Activated CD8-positive, alpha-beta T cell treated with anti-CD3 and anti-CD28 coated beads for 36 hours (primary cell): ENCODE data around the gene RBFOX2. TPM values are rescaled to one million over a fixed set of nuclear protein-coding genes. Genes with fewer than 3 reads are reported as not detected.

ENCODE experiments used
- ATAC-seq: fragments of 200-7000 bp; cut with Tn5 transposase; one replicate; pipeline ENCODE4 v1.10.0; 2021; ENCODE audit warnings: mild to moderate bottlenecking, moderate library complexity
- CTCF ChIA-PET: fragments of 350-600 bp; sonication (Branson Sonifier 250); formaldehyde crosslinking; loops from one replicate; lab custom pipeline; 2021; ENCODE audit warnings: antibody characterized with exemption; lab: Charles Lee
- POLR2A ChIA-PET: fragments of 350-600 bp; sonication (Branson Sonifier 250); formaldehyde crosslinking; loops from one replicate; lab custom pipeline; 2021; ENCODE audit warnings: antibody characterized with exemption; lab: Charles Lee
- DNase-seq: peaks from one replicate; pipeline ENCODE4 v3.0.0-alpha.2; 2020
- H3K27ac Mint-ChIP-seq: one replicate; pipeline ENCODE4 v1.8.0; 2021; ENCODE audit warnings: mild to moderate bottlenecking, mixed read lengths
- H3K27me3 Mint-ChIP-seq: one replicate; pipeline ENCODE4 v1.8.0; 2021; ENCODE audit warnings: mixed read lengths
- H3K36me3 Mint-ChIP-seq: one replicate; pipeline ENCODE4 v1.8.0; 2021; ENCODE audit warnings: low read depth, mixed read lengths
- H3K4me1 Mint-ChIP-seq: one replicate; pipeline ENCODE4 v1.8.0; 2021; ENCODE audit warnings: low read depth, mixed read lengths
- H3K4me3 Mint-ChIP-seq: one replicate; pipeline ENCODE4 v1.8.0; 2021; ENCODE audit warnings: mild to moderate bottlenecking, moderate library complexity, mixed read lengths
- H3K9me3 Mint-ChIP-seq: one replicate; pipeline ENCODE4 v1.8.0; 2021; ENCODE audit warnings: mixed read lengths
- intact Hi-C: fragments of 100-400 bp; cut with micrococcal nuclease; formaldehyde crosslinking; loops from one replicate; pipeline ENCODE4 v1.10.0; 2022
- total RNA-seq, 2 experiments: library from RNA; stranded (reverse); gene quantifications; one replicate each; pipeline ENCODE4 v1.2.3, GENCODE V29; 2021
- TF ChIP-seq, protein P1 (sequence below): fragments of 200-600 bp; IDR thresholded peaks from one replicate; pipeline ENCODE4 v1.8.0; 2022; ENCODE audit warnings: antibody characterized with exemption, mild to moderate bottlenecking

The RBFOX2 gene
- total RNA-seq, 2 experiments from 2014 or later: 3.1 to 3.3 TPM

DNA sequence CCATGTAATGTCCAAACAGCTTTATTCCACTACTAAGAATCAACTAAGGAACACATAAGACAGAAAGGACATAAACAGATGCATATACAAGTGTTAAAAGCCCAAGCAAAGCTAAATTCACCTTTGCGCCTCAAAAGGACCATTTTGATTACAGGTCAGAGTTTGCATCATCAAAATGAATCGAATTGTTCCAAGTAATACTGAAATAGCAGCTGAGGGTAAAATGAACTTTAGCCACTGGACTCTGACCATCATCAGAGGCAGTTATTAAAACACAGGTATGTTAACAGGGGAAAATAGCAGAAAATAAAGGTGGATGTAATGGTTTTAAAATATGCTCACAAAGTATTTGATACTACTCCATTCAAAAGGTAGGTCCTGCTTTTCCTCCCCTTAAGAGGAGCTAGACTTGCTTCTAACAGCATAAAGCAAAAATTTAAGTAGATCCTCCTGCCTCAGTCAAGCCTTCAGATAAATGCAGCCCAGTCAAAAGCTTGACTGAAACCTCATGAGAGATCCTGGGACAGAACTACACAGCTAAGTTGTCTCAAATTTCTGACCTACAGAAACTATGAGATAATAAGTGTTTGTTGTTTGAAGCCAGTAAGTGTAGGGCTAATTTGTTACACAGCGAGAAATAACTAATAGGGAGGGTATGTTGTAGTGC lies 35.4 kb downstream of the RBFOX2 start:
- intact Hi-C loops: no loop called here
- H3K27ac Mint-ChIP-seq: no peak overlapping the region

DNA sequence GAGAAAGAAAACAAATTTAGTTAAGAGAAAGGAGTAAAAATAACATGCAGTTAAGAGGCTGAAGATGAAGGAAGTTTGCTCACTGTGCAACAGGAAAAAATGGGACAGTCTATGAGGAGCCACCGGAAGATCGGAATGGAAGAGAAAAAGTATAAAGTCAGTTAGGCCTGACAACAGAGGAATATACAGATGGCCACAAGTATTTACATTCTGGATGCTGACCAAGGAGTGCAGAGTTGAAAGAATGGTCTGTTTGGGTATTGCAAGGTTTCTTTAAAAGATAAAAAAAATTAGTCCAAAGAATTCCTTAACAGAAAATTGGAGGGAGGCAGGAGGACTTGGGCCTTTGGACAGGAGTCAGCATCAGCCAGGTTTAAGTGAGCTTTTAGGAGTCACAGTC lies 37.5 kb downstream of the RBFOX2 start:
- Mint-ChIP-seq H3K27me3 (peaks cover 6% of the 10 kb centered on the region), H3K9me3 (no peaks in the 10 kb centered on the region), H3K4me3 (no peak overlapping the region), H3K36me3 (no peaks in the 10 kb centered on the region), H3K27ac (no peak overlapping the region), H3K4me1 (no peaks in the 10 kb centered on the region)
- ATAC-seq (no peak), DNase-seq (no peak)
- ChIA-PET POLR2A (no interaction called here), CTCF (interaction anchor here (0.7 to 0.8 kb wide), 3 partner anchors 60 to 362 kb away, joined by 3 read pairs; no protein-coding TSS in a partner anchor)
- intact Hi-C loops: no loop called here
- TF ChIP-seq, protein P1, sequence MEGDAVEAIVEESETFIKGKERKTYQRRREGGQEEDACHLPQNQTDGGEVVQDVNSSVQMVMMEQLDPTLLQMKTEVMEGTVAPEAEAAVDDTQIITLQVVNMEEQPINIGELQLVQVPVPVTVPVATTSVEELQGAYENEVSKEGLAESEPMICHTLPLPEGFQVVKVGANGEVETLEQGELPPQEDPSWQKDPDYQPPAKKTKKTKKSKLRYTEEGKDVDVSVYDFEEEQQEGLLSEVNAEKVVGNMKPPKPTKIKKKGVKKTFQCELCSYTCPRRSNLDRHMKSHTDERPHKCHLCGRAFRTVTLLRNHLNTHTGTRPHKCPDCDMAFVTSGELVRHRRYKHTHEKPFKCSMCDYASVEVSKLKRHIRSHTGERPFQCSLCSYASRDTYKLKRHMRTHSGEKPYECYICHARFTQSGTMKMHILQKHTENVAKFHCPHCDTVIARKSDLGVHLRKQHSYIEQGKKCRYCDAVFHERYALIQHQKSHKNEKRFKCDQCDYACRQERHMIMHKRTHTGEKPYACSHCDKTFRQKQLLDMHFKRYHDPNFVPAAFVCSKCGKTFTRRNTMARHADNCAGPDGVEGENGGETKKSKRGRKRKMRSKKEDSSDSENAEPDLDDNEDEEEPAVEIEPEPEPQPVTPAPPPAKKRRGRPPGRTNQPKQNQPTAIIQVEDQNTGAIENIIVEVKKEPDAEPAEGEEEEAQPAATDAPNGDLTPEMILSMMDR: no peak

More for the DNA sequence above, 35.4 kb downstream of the RBFOX2 start:
- H3K4me3 Mint-ChIP-seq: no peak overlapping the region
- ChIA-PET CTCF (interaction anchor here (0.9 to 1.7 kb wide), 3 partner anchors 22 to 72 kb away, joined by 3 to 5 read pairs (median 4); no protein-coding TSS in a partner anchor), POLR2A (no interaction called here)
- H3K27me3 Mint-ChIP-seq: peaks cover 3% of the 10 kb centered on the region
- TF ChIP-seq, protein P1: no peak
- H3K36me3 Mint-ChIP-seq: no peaks in the 10 kb centered on the region
- DNase-seq: no peak
- no peak for ATAC-seq
- no peaks in the 10 kb centered on the region for H3K4me1 Mint-ChIP-seq
- no peaks in the 10 kb centered on the region for H3K9me3 Mint-ChIP-seq

DNA sequence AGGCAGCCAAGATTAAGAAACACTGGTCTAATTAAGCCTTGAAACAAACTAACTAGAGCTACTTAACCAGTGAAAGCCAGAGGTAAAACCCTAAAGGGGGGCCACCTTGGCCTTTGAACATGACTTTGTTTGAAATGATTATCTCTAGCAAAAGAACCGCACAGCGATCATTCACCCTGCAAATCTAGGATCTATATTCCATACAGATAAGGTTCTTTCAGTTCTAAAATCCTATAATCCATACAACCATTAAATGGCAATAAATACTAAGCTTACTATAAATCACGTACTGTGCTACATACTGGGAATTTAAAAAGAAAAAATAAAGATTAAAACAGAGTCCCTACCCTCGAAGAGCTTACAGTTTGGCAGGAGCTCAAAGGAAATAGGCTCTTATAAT lies 40.6 kb downstream of the RBFOX2 start:
- H3K27ac Mint-ChIP-seq: no peak overlapping the region
- no peaks in the 10 kb centered on the region for H3K36me3 Mint-ChIP-seq
- CTCF ChIA-PET: interaction anchor here (1.6 kb wide), 1 partner anchor 78 kb away, joined by 4 read pairs; no protein-coding TSS in a partner anchor
- no peaks in the 10 kb centered on the region for H3K4me1 Mint-ChIP-seq
- intact Hi-C loops: no loop called here
- no peak for ATAC-seq
- TF ChIP-seq, protein P1: no peak
- H3K27me3 Mint-ChIP-seq: peaks cover 11% of the 10 kb centered on the region
- POLR2A ChIA-PET: no interaction called here
- no peaks in the 10 kb centered on the region for H3K9me3 Mint-ChIP-seq
- DNase-seq: no peak
- no peak overlapping the region for H3K4me3 Mint-ChIP-seq

DNA sequence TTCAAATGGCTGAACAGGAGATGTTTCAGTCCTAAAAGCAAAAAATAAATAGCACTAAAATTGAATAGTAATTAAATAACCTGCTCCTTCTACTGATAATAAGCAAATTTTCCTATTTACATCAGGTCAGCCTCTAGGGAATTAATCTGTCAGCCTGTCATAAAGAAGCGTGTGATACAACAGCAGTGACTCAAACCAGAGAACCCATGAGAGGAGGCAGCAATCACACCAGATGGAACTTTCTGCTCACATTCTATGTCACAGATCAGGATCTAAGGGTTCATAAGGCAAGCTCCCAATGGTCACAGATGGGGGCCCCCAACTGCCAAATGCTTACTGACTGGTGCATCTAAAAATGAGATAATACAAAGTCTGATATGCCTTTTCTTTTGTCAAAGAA lies 41.1 kb downstream of the RBFOX2 start:
- Mint-ChIP-seq H3K27me3 (peaks cover 9% of the 10 kb centered on the region), H3K27ac (no peak overlapping the region), H3K4me1 (no peaks in the 10 kb centered on the region), H3K9me3 (no peaks in the 10 kb centered on the region), H3K4me3 (no peak overlapping the region), H3K36me3 (no peaks in the 10 kb centered on the region)
- TF ChIP-seq, protein P1: no peak
- intact Hi-C loops: no loop called here
- ChIA-PET CTCF (interaction anchor here (1.6 to 1.9 kb wide), 2 partner anchors 28 to 78 kb away, joined by 4 to 5 read pairs; no protein-coding TSS in a partner anchor), POLR2A (no interaction called here)
- DNase-seq (no peak), ATAC-seq (no peak)

DNA sequence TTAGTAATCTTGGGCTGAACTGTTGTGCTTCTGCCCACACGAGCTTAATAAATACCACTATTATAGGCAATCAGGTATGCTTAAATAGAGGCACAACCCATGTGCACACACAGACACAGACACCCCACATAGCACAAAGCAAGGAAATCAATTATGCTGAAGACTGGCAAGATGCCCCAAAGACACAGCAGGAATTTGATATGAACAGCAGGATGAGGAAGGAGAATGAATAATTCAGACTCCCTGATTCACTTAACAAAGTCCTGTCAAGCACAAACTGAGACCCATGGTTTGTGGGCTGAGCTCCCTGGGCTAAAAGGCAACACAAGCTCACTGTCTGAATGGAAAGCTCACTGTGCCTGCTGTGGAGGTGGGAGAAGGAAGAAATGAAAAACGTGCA lies 42.5 kb downstream of the RBFOX2 start:
- TF ChIP-seq, protein P1: no peak
- Mint-ChIP-seq H3K36me3 (no peaks in the 10 kb centered on the region), H3K4me1 (no peaks in the 10 kb centered on the region), H3K4me3 (no peak overlapping the region), H3K9me3 (no peaks in the 10 kb centered on the region), H3K27me3 (peaks cover 9% of the 10 kb centered on the region), H3K27ac (no peak overlapping the region)
- intact Hi-C loops: no loop called here
- DNase-seq: no peak
- POLR2A ChIA-PET: interaction anchor here (0.7 kb wide), 1 partner anchor 79 kb away, joined by 3 read pairs; no protein-coding TSS in a partner anchor
- no peak for ATAC-seq
- CTCF ChIA-PET: interaction anchor here (1.2 to 1.9 kb wide), 2 partner anchors 29 to 81 kb away, joined by 3 to 5 read pairs; no protein-coding TSS in a partner anchor
